ENCODE data around the gene EMC6. TPM values are rescaled to one million over a fixed set of nuclear protein-coding genes. Genes with fewer than 3 reads are reported as not detected.

EMC6 gene
- total RNA-seq, 4 donors from 2014 or later = 3.0 to 24.4 (median 13.2) TPM

- peaks cover 0 to 17% (median 3%) of the 10 kb centered on the region in 4 donors for H3K36me3 ChIP-seq
- in situ Hi-C loops (cut with MboI; ENCODE audit: low pct_ligation_motif_present in 1 of 4, low pct_unique_long_range_greater_than_20kb in 1 of 4, low sequenced_read_pairs in 3 of 4) = no loop called here
- TF ChIP-seq POLR2A (IDR thresholded peaks at IDR 0.05) (no peak), POLR2AphosphoS5 (IDR thresholded peaks at IDR 0.05) (no peak), CTCF (IDR thresholded peaks at IDR 0.05) (no peak), EP300 (IDR thresholded peaks at IDR 0.05; ENCODE audit: low read depth) (no peak)
- H3K9me3 ChIP-seq = no peaks in the 10 kb centered on the region
- no peak overlapping the region for H3K27ac ChIP-seq
- no peak for DNase-seq
- WGBS, 2 donors (ENCODE audit: low coverage in 1 of 2) = 91 to 98% methylated on average over 7 to 33 of the region's 33 CpGs
- intact Hi-C loops (cut with DNase I; ENCODE audit: low total_unique reads) = no loop called here
- H3K27me3 ChIP-seq = no peaks in the 10 kb centered on the region
- H3K4me1 ChIP-seq = peaks cover 10 to 39% (median 29%) of the 10 kb centered on the region in 4 donors
- no peak overlapping the region for H3K4me3 ChIP-seq
These were observed 5.3 kb upstream of the EMC6 start for GRCh38 chr17:3663102-3664011.

- in situ Hi-C loops (cut with MboI; ENCODE audit: low pct_ligation_motif_present in 1 of 4, low pct_unique_long_range_greater_than_20kb in 1 of 4, low sequenced_read_pairs in 3 of 4) = no loop called here
- no peak overlapping the region for H3K4me3 ChIP-seq
- 75% methylated on average over 5 of the region's 5 CpGs; no CpG with 5 or more reads in 1 of the 2 donors for WGBS, 2 donors (ENCODE audit: low coverage in 1 of 2)
These were observed 2.8 kb upstream of the EMC6 start for GRCh38 chr17:3665834-3666233.

GRCh38 chr17:3666516-3666915, 2.1 kb upstream of the EMC6 start:
- Histone ChIP-seq H3K27me3 (no peaks in the 10 kb centered on the region), H3K27ac (peak overlapping the region; percentile 93 to 99 (median 98)), H3K9me3 (no peaks in the 10 kb centered on the region), H3K4me3 (peak overlapping the region in 1 of 4 donors; percentile 98), H3K36me3 (peaks cover 0 to 17% (median 3%) of the 10 kb centered on the region in 4 donors), H3K4me1 (peaks cover 16 to 32% (median 25%) of the 10 kb centered on the region in 4 donors)
- DNase-seq = no peak
- TF ChIP-seq EP300 (IDR thresholded peaks at IDR 0.05; ENCODE audit: low read depth) (no peak), POLR2AphosphoS5 (IDR thresholded peaks at IDR 0.05) (no peak), POLR2A (IDR thresholded peaks at IDR 0.05) (no peak), CTCF (IDR thresholded peaks at IDR 0.05) (no peak)
- in situ Hi-C loops (cut with MboI; ENCODE audit: low pct_ligation_motif_present in 1 of 4, low pct_unique_long_range_greater_than_20kb in 1 of 4, low sequenced_read_pairs in 3 of 4) (no loop called here), intact Hi-C loops (cut with DNase I; ENCODE audit: low total_unique reads) (no loop called here)
- 86% methylated on average over 5 of the region's 6 CpGs; no CpG with 5 or more reads in 1 of the 2 donors for WGBS, 2 donors (ENCODE audit: low coverage in 1 of 2)

More at GRCh38 chr17:3665834-3666233, 2.8 kb upstream of the EMC6 start:
- H3K27ac ChIP-seq = peak overlapping the region in 1 of 4 donors; percentile 10
- no peaks in the 10 kb centered on the region for H3K9me3 ChIP-seq
- no peaks in the 10 kb centered on the region for H3K27me3 ChIP-seq
- TF ChIP-seq EP300 (IDR thresholded peaks at IDR 0.05; ENCODE audit: low read depth) (no peak), CTCF (IDR thresholded peaks at IDR 0.05) (no peak), POLR2A (IDR thresholded peaks at IDR 0.05) (no peak), POLR2AphosphoS5 (IDR thresholded peaks at IDR 0.05) (no peak)
- no peak for DNase-seq
- peaks cover 16 to 32% (median 25%) of the 10 kb centered on the region in 4 donors for H3K4me1 ChIP-seq
- H3K36me3 ChIP-seq = peaks cover 0 to 17% (median 3%) of the 10 kb centered on the region in 4 donors
- intact Hi-C loops (cut with DNase I; ENCODE audit: low total_unique reads) = no loop called here
